ENCODE results near the gene XRCC5.
"Not testable (repeated sequence)": the region's sequence is repeated elsewhere in the genome, so short reads cannot be mapped to it uniquely, and the experiment has no call there.

Gene XRCC5

GRCh38 chr2:216131175-216131926 lies 22.2 kb downstream of the XRCC5 start:
- Mint-ChIP-seq H3K4me1 (peaks cover 54% of the 10 kb centered on the region), H3K36me3 (ENCODE audit: insufficient read depth) (peaks cover 85% of the 10 kb centered on the region), H3K4me3 (no peak overlapping the region), H3K27ac (ENCODE audit: low read depth) (no peak overlapping the region), H3K9me3 (no peaks in the 10 kb centered on the region), H3K27me3 (no peaks in the 10 kb centered on the region)
- no peak for DNase-seq (ENCODE audit: low spot score in 2 of 2)
- no peak for ATAC-seq (replicated peaks; ENCODE audit: extremely low read depth, poor library complexity, severe bottlenecking)

DNA sequence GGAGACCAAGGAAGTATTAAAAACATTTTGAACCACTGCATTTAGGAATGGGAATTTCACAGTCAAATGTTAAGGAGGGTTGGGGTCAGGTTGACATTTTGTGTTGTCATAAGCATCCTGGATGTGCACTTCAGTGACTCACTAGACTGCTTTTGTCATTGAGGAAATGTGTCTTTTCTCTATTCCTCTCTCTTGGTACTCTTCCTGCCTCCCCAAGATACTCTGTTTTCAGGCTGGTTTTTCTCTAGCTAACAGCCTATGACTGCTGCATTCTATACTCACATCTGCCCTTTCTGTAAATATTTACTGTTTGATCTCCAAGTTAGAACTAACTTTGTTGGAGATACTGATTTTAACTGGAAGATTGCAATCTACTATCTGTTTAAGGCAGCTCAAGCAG lies 23.4 kb downstream of the XRCC5 start:
- DNase-seq (ENCODE audit: low spot score in 2 of 2) = no peak
- Mint-ChIP-seq H3K27me3 (no peaks in the 10 kb centered on the region), H3K4me3 (no peak overlapping the region), H3K27ac (ENCODE audit: low read depth) (peak overlapping the region; percentile 47), H3K36me3 (ENCODE audit: insufficient read depth) (peaks cover 85% of the 10 kb centered on the region), H3K4me1 (peaks cover 44% of the 10 kb centered on the region), H3K9me3 (no peaks in the 10 kb centered on the region)
- no peak for ATAC-seq (replicated peaks; ENCODE audit: extremely low read depth, poor library complexity, severe bottlenecking)

GRCh38 chr2:216133397-216133796 lies 24.2 kb downstream of the XRCC5 start:
- no peaks in the 10 kb centered on the region for H3K9me3 Mint-ChIP-seq
- H3K4me1 Mint-ChIP-seq = peaks cover 38% of the 10 kb centered on the region
- H3K36me3 Mint-ChIP-seq (ENCODE audit: insufficient read depth) = peaks cover 86% of the 10 kb centered on the region
- ATAC-seq (replicated peaks; ENCODE audit: extremely low read depth, poor library complexity, severe bottlenecking) (no peak), DNase-seq (ENCODE audit: low spot score in 2 of 2) (no peak)
- H3K27me3 Mint-ChIP-seq = no peaks in the 10 kb centered on the region
- no peak overlapping the region for H3K4me3 Mint-ChIP-seq
- H3K27ac Mint-ChIP-seq (ENCODE audit: low read depth) = peak overlapping the region; percentile 47

DNA sequence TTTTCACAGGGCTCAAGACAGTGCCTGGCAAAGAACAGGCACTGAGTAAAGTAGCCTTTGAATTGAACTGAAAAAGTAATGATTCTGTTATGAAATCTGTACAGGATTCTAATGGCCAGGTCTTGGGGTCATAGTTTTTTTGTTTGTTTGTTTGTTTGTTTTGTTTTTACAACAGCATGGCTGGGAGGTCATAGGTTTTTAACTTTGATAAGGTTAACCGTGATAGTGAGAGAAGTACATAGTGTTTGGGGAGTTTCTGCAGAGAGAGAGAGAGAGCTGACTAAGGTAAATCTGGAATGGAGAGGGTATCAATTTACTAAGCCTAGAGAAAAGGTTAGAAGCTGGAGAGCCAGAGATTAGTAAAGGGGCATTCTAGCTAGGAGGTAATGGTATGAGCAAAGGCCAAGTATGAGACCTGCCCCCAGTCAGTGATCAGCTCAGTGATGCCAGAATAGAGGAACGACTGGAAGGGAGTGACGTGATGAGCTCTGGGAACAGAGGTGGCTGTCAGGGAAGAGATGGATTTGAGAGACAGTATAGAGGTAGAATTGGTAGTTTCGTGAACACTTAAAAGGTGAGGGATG lies 25.9 kb downstream of the XRCC5 start:
- peaks cover 85% of the 10 kb centered on the region for H3K36me3 Mint-ChIP-seq (ENCODE audit: insufficient read depth)
- H3K4me3 Mint-ChIP-seq = no peak overlapping the region
- peak overlapping the region; percentile 82 for H3K27ac Mint-ChIP-seq (ENCODE audit: low read depth)
- no peaks in the 10 kb centered on the region for H3K27me3 Mint-ChIP-seq
- H3K4me1 Mint-ChIP-seq = peaks cover 34% of the 10 kb centered on the region
- no peaks in the 10 kb centered on the region for H3K9me3 Mint-ChIP-seq
- ATAC-seq (replicated peaks; ENCODE audit: extremely low read depth, poor library complexity, severe bottlenecking) (no peak), DNase-seq (ENCODE audit: low spot score in 2 of 2) (no peak)

DNA sequence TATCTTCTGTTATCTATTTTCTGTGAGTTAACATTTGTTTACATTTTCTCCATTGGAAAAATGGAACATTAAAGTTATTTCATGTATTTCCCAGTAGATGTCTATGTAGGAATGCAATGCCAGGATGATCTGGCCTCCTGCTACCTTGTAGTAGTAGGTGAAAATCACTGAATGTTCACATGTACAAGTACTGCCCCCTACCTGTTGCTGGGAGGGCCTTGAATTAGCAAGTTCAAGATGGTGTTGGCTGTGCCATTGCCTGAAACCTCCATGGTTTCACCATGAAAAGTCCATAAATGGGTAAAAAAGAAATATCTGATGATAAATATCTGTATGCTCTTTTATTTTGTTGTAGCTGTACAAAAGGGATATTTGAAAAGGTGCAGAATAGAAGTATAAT lies 30.7 kb downstream of the XRCC5 start:
- DNase-seq (ENCODE audit: low spot score in 2 of 2) (no peak), ATAC-seq (replicated peaks; ENCODE audit: extremely low read depth, poor library complexity, severe bottlenecking) (peak; percentile 68)
- H3K4me3 Mint-ChIP-seq = no peak overlapping the region
- no peaks in the 10 kb centered on the region for H3K27me3 Mint-ChIP-seq
- peaks cover 20% of the 10 kb centered on the region for H3K4me1 Mint-ChIP-seq
- peaks cover 73% of the 10 kb centered on the region for H3K36me3 Mint-ChIP-seq (ENCODE audit: insufficient read depth)
- H3K9me3 Mint-ChIP-seq = no peaks in the 10 kb centered on the region
- H3K27ac Mint-ChIP-seq (ENCODE audit: low read depth) = no peak overlapping the region

DNA sequence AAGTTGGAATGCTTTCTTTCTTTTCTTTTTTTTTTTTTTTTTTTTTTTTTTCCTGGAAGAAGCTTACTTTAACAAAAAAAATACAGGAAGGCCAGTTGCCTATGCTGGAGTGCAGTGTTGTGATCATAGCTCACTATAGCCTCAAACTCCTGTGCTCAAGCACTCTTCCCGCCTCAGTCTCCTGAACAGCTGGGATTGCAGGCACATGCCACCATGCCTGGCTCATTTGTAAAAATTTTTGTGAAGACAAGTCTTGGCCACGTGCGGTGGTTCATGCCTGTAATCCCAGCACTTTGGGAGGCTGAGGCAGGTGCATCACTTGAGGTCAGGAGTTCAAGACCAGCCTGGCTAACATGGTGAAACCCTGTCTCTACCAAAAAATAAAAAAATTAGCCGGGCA lies 32.4 kb downstream of the XRCC5 start:
- H3K27me3 Mint-ChIP-seq; H3K9me3 Mint-ChIP-seq; DNase-seq (ENCODE audit: low spot score in 2 of 2); H3K27ac Mint-ChIP-seq (ENCODE audit: low read depth); H3K4me3 Mint-ChIP-seq; ATAC-seq (replicated peaks; ENCODE audit: extremely low read depth, poor library complexity, severe bottlenecking): not testable (repeated sequence)
- H3K36me3 Mint-ChIP-seq (ENCODE audit: insufficient read depth) = peaks cover 58% of the 10 kb centered on the region
- H3K4me1 Mint-ChIP-seq = peaks cover 12% of the 10 kb centered on the region

DNA sequence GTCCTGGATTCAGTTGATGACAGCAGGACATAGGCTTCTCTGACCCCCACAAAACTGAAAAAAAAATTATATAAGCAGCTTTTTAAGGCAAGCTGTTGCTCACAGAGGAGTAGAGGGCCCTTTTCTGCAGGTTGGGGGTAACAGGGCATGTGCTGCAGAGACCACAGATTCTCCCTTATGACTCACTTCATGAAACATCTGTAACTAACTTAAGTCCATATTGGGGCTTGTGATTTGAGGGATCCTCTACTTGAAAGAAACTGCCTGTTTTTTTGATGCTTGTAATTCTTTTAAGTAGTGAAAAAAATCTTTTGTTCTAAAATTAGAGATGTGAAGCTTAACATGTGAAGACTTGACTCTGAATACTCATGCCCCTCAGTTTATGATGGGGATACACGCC lies 33.4 kb downstream of the XRCC5 start:
- Mint-ChIP-seq H3K4me1 (peaks cover 22% of the 10 kb centered on the region), H3K27ac (ENCODE audit: low read depth) (no peak overlapping the region), H3K27me3 (no peaks in the 10 kb centered on the region), H3K4me3 (no peak overlapping the region), H3K9me3 (no peaks in the 10 kb centered on the region), H3K36me3 (ENCODE audit: insufficient read depth) (peaks cover 55% of the 10 kb centered on the region)
- no peak for ATAC-seq (replicated peaks; ENCODE audit: extremely low read depth, poor library complexity, severe bottlenecking)
- no peak for DNase-seq (ENCODE audit: low spot score in 2 of 2)

GRCh38 chr2:216144372-216144771 lies 35.2 kb downstream of the XRCC5 start:
- no peaks in the 10 kb centered on the region for H3K9me3 Mint-ChIP-seq
- no peak for ATAC-seq (replicated peaks; ENCODE audit: extremely low read depth, poor library complexity, severe bottlenecking)
- DNase-seq (ENCODE audit: low spot score in 2 of 2) = no peak
- no peaks in the 10 kb centered on the region for H3K27me3 Mint-ChIP-seq
- peaks cover 18% of the 10 kb centered on the region for H3K4me1 Mint-ChIP-seq
- no peak overlapping the region for H3K4me3 Mint-ChIP-seq
- H3K36me3 Mint-ChIP-seq (ENCODE audit: insufficient read depth) = peaks cover 57% of the 10 kb centered on the region
- no peak overlapping the region for H3K27ac Mint-ChIP-seq (ENCODE audit: low read depth)

GRCh38 chr2:216144857-216145256 lies 35.7 kb downstream of the XRCC5 start:
- Mint-ChIP-seq H3K4me1 (peaks cover 23% of the 10 kb centered on the region), H3K9me3 (no peaks in the 10 kb centered on the region), H3K27me3 (no peaks in the 10 kb centered on the region), H3K4me3 (no peak overlapping the region), H3K36me3 (ENCODE audit: insufficient read depth) (peaks cover 58% of the 10 kb centered on the region), H3K27ac (ENCODE audit: low read depth) (no peak overlapping the region)
- ATAC-seq (replicated peaks; ENCODE audit: extremely low read depth, poor library complexity, severe bottlenecking) = no peak
- DNase-seq (ENCODE audit: low spot score in 2 of 2) = no peak

DNA sequence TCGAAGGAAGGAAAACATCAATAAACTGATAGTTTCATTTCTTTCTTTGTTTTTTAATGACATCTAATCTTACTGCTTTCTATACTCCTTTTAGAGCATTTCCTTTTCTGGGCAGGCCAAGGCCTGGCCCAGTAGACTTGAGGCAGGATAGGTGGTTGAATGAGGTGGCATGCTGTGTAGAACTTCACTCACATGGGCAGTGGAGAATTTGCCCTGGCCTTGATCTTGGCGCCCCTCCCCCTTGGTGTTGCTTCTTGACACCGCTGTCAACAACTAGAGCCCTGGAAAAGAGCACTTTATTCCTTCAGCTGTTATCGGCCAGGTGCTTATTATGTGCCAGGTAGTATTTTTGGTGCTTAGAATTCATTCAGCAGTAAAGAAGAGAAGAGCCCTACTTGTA lies 37.4 kb downstream of the XRCC5 start:
- Mint-ChIP-seq H3K27ac (ENCODE audit: low read depth) (no peak overlapping the region), H3K27me3 (no peaks in the 10 kb centered on the region), H3K36me3 (ENCODE audit: insufficient read depth) (peaks cover 55% of the 10 kb centered on the region), H3K4me3 (no peak overlapping the region), H3K4me1 (peaks cover 22% of the 10 kb centered on the region), H3K9me3 (no peaks in the 10 kb centered on the region)
- DNase-seq (ENCODE audit: low spot score in 2 of 2) (no peak), ATAC-seq (replicated peaks; ENCODE audit: extremely low read depth, poor library complexity, severe bottlenecking) (no peak)

- DNase-seq (ENCODE audit: low spot score in 2 of 2) (no peak), ATAC-seq (replicated peaks; ENCODE audit: extremely low read depth, poor library complexity, severe bottlenecking) (no peak)
- H3K27me3 Mint-ChIP-seq = no peaks in the 10 kb centered on the region
- peaks cover 26% of the 10 kb centered on the region for H3K4me1 Mint-ChIP-seq
- H3K4me3 Mint-ChIP-seq = no peak overlapping the region
- peaks cover 50% of the 10 kb centered on the region for H3K36me3 Mint-ChIP-seq (ENCODE audit: insufficient read depth)
- H3K27ac Mint-ChIP-seq (ENCODE audit: low read depth) = no peak overlapping the region
- no peaks in the 10 kb centered on the region for H3K9me3 Mint-ChIP-seq
Measured at GRCh38 chr2:216147172-216148131, 38.3 kb downstream of the XRCC5 start.

GRCh38 chr2:216148983-216149382 lies 39.8 kb downstream of the XRCC5 start:
- Mint-ChIP-seq H3K4me3 (no peak overlapping the region), H3K36me3 (ENCODE audit: insufficient read depth) (peaks cover 52% of the 10 kb centered on the region), H3K4me1 (peaks cover 38% of the 10 kb centered on the region), H3K27ac (ENCODE audit: low read depth) (no peak overlapping the region), H3K9me3 (no peaks in the 10 kb centered on the region), H3K27me3 (no peaks in the 10 kb centered on the region)
- DNase-seq (ENCODE audit: low spot score in 2 of 2) (no peak), ATAC-seq (replicated peaks; ENCODE audit: extremely low read depth, poor library complexity, severe bottlenecking) (no peak)
